DOHH2 (cell line): ENCODE measurements around the gene KANSL3.
"Not testable (repeated sequence)": the region's sequence is repeated elsewhere in the genome, so short reads cannot be mapped to it uniquely, and the experiment has no call there.

Source experiments
- CTCF ChIP-seq: fragments of 200-600 bp; sonication (generic); IDR thresholded peaks from one replicate; pipeline ENCODE4 v1.5.1; 2014; ENCODE audit warnings: antibody characterized with exemption, mild to moderate bottlenecking, low read depth, low read length; ENCODE audit not compliant: poor library complexity, severe bottlenecking
- EZH2phosphoT487 ChIP-seq: fragments of 200-600 bp; sonication (generic); IDR thresholded peaks from 2 replicates; pipeline ENCODE4 v1.6.1; 2017; ENCODE audit warnings: borderline replicate concordance, mild to moderate bottlenecking, antibody characterized with exemption, low read length, moderate library complexity, mixed read lengths

- not testable (repeated sequence) for TF ChIP-seq CTCF, EZH2phosphoT487
Observed at GRCh38 chr2:96553957-96554292, 84.2 kb downstream of the KANSL3 start.
